ENCODE measurements around the gene COL23A1.

DNA sequence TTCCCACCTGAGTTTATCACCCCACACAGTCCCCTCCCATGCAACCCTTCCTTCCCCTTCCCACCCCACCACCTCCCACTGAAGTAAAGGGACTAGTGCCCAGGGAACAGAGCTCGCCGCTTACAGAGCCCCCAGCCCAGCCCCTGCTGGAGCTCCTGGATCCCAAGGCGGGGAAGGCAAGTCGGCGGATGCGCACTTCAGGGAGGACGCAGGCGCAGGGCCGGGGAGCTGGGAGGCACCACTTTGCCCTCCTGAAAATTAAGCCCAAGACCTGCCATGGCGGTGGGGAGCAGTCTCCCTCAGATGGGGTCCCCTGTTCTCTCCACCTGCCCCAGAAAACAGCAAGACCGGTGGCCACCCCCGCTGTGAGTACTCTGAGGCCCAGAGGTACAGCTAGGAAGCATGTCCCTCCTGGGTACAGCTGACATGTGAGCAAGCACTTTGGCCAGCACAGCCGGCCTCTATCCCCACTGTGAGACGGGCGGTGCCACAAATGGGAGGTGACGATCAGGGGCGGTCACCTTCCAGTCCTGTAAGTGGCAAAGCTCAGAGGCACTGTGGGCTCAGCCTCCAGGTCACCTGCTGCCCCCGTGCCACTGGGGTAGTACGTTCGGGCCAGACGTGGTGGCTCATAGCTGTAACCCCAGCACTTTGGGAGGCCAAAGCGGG lies 45.9 kb downstream of the COL23A1 start:
- TF ChIP-seq POLR2A (IDR thresholded peaks at IDR 0.05; ENCODE audit: low read depth) (no peak), CTCF (IDR thresholded peaks at IDR 0.05) (no peak)
